ENCODE results near the gene KRT78.

DNA sequence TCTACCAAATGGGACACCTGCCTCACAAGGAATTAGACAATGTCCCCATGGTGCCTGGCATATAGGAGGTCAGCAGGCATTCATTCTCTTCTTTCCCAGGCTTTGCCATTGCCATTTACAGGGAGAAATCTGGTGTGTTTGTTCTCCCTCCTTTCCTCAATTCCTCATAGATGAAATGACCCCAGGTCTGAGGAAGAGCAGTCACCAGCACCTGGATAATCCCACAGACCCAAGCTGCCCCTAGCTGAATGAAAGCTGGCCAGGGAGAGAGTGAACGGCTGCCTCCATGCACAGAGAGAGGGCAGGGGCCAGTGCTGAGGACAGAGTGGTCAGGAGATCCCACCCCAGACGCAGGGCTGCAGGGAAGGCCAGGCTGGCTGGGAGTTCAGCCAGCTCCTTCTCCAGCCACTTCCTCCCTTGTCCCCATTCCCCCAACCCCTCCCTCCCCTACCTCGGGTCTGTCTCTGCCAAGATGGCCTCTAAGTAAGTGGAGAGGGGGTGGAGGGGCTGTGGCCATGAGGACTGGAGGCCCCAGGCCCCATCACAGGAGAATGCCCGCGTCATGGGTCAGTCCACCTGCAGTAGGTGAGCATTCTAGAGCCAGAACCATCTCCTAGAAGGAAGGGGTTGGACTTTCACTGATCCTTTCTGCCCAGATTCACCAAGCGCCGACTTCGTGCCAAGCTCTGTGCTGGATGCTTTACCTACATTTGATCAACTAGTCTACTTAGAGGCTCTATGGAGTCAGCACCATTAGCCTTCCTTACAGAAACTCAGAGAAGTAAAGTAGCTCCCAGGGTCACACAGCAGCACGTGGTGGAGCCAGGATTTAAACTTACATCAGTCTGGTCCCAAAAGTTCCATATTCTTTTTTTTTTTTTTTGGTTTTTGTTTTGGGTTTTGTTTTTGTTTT is 32.9 kb downstream of the KRT78 start:
- no peak for TF ChIP-seq HDGF (IDR thresholded peaks at IDR 0.05; ENCODE audit: borderline replicate concordance)
- no peak for TF ChIP-seq BHLHE40 (IDR thresholded peaks at IDR 0.05; ENCODE audit: borderline replicate concordance)
- TF ChIP-seq FOXA1 (IDR thresholded peaks at IDR 0.05) = no peak
- TF ChIP-seq L3MBTL2 (conservative IDR thresholded peaks at IDR 0.05) = no peak
- TF ChIP-seq CTBP1 (IDR thresholded peaks at IDR 0.05; ENCODE audit: borderline replicate concordance) = no peak
- no peak for TF ChIP-seq LEF1 (IDR thresholded peaks at IDR 0.05; ENCODE audit: borderline replicate concordance)
- TF ChIP-seq FOXK2 (IDR thresholded peaks at IDR 0.05) = no peak
- no peak for TF ChIP-seq FOXM1 (IDR thresholded peaks at IDR 0.05; ENCODE audit: borderline replicate concordance)
- TF ChIP-seq SUZ12 (IDR thresholded peaks at IDR 0.05) = no peak
- TF ChIP-seq ELF4 (IDR thresholded peaks at IDR 0.05) = no peak
- no peak for TF ChIP-seq SP1 (IDR thresholded peaks at IDR 0.05)
- TF ChIP-seq ARNT (IDR thresholded peaks at IDR 0.05) = no peak
- TF ChIP-seq TARDBP (IDR thresholded peaks at IDR 0.05) = no peak
